ENCODE measurements around the gene UNC80. TPM values are rescaled to one million over a fixed set of nuclear protein-coding genes. Genes with fewer than 3 reads are reported as not detected.

Gene UNC80
- total RNA-seq, 1 experiment from 2014 or later, result 0.17 TPM

DNA sequence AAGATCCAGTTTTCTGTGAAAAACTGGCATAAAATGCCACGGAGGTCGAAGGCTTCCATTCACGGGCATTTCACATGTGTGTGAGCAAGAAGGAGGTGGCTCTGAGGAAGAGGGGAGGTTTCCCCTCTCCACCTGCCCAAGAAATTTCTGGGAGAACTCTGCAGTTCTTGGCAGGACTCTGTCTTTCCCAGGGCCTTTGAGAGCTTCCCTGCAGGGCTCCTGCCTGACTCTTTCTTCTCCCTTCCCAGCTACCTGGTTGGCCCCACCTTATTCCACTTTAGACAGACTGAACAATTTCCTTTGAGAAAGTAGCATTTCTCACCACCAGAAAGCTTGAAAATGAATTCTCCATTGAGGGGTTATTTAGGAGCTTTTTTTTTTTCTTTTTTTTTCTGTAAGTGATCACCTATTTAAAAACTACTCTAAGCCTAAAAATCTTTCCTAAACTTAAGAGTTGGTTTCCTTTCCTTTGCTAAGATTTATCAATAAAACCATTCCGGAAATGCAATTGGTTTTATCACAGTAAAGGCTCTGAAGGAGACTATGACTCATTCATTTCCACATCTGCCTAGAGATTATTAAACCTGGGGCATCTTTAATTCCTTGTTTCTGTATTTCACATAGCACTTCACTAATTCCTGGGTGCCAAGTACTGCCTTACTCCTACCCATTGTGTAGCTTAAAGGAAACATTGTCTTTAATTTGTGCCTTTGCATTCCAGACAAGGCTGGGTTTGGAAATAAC lies 59.3 kb downstream of the UNC80 start:
- Histone ChIP-seq H3K4me3 (ENCODE audit: insufficient read depth, low read depth, low read length) (no peak overlapping the region), H3K36me3 (replicated peaks; ENCODE audit: control insufficient read depth, insufficient read depth, low read length) (no peaks in the 10 kb centered on the region), H3K27me3 (ENCODE audit: control insufficient read depth, insufficient read depth, low read length) (no peaks in the 10 kb centered on the region)
- no peak for DNase-seq

DNA sequence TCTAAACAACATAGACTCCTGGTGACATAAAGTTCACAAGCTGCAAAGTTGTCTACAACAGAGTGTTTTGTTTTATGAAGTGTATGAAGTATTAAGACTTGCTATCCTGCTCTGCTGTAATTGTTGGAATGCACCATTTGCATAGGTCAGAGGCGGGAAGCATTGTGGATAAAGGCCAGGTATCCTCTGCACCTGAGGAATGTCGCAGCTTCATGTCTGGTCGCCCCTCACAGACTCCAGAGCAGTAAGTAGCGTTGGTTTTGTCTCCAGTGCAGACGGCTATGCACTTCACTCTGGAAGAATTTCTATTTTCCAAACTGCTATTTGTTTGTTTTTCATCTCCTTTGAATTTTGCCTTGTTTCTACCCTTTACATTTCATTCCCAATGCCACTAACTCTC lies 63.1 kb downstream of the UNC80 start:
- no peak for DNase-seq
- Histone ChIP-seq H3K4me3 (ENCODE audit: insufficient read depth, low read depth, low read length) (no peak overlapping the region), H3K36me3 (replicated peaks; ENCODE audit: control insufficient read depth, insufficient read depth, low read length) (no peaks in the 10 kb centered on the region), H3K27me3 (ENCODE audit: control insufficient read depth, insufficient read depth, low read length) (no peaks in the 10 kb centered on the region)

DNA sequence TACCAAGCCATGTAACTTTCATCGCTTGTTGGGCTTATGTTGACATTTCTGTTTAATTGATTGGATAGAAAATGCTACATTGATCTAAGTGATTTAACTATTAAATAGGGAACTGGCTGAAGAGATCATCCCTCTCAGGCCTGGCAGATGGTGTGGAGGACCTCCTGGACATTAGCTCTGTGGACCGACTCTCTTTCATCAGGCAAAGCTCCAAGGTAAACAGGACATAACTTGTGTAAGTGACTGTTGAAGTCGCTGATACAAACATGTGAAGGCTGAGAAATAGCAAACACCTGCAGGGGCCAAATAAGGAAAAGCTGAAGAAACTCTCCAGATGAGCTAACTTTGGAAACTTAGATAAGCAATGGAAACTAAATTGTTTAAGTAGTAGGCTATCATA lies 68.8 kb downstream of the UNC80 start:
- DNase-seq, result no peak
- Histone ChIP-seq H3K36me3 (replicated peaks; ENCODE audit: control insufficient read depth, insufficient read depth, low read length) (no peaks in the 10 kb centered on the region), H3K4me3 (ENCODE audit: insufficient read depth, low read depth, low read length) (no peak overlapping the region), H3K27me3 (ENCODE audit: control insufficient read depth, insufficient read depth, low read length) (no peaks in the 10 kb centered on the region)

DNA sequence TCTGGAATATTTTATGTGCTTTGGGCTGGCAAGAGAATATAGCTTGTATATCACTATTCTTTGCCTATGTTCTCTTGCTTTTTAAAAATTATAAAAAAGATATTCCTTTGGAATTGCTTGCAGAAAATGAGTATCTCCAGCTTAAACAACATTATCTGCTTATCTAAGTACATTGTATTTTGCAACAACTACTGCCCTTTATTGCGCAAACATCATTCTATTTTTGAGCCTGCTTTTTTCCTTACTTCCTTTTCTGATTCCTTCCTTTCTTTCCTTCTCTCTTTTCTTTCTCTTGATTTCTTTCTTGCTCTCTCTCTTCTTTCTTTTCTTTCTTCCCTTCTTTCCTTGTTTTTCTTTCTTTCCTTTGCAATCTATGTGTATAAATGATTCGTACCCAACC lies 74.0 kb downstream of the UNC80 start:
- DNase-seq, result no peak
- no peaks in the 10 kb centered on the region for H3K27me3 ChIP-seq (ENCODE audit: control insufficient read depth, insufficient read depth, low read length)
- H3K36me3 ChIP-seq (replicated peaks; ENCODE audit: control insufficient read depth, insufficient read depth, low read length), result no peaks in the 10 kb centered on the region
- H3K4me3 ChIP-seq (ENCODE audit: insufficient read depth, low read depth, low read length), result no peak overlapping the region

DNA sequence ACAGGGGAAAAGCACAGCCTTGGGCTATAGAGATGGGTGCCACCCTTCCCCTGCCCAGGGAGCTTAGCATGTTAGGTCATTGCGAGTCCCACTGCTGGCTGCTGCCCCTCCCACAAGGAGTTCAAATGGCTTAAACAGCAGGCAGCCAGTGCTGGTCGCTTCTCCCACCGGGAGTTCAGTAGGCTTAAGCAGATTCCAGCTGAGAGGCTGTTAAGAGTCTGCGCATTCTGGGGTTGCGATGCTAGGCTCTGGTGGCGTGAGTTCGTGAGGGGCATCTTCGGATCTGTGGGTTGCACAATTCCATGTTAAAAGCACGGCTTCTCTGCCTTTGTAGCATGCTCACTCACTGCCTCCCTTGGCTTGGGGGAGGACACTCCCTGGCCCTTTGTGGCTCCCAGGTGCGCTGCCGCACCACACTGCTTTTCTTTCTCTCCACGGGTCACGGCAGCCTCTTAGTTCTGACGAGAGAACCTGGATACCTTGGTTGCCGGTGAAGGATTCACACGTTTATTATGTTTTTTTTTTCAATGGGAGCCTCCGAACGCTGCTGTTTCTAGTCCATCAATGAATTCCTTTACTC lies 93.2 kb downstream of the UNC80 start:
- peak; percentile 5 for DNase-seq
- Histone ChIP-seq H3K27me3 (ENCODE audit: control insufficient read depth, insufficient read depth, low read length) (peaks cover 5% of the 10 kb centered on the region), H3K4me3 (ENCODE audit: insufficient read depth, low read depth, low read length) (no peak overlapping the region; the same call in 1 of the 2 replicates), H3K36me3 (replicated peaks; ENCODE audit: control insufficient read depth, insufficient read depth, low read length) (no peaks in the 10 kb centered on the region)

DNA sequence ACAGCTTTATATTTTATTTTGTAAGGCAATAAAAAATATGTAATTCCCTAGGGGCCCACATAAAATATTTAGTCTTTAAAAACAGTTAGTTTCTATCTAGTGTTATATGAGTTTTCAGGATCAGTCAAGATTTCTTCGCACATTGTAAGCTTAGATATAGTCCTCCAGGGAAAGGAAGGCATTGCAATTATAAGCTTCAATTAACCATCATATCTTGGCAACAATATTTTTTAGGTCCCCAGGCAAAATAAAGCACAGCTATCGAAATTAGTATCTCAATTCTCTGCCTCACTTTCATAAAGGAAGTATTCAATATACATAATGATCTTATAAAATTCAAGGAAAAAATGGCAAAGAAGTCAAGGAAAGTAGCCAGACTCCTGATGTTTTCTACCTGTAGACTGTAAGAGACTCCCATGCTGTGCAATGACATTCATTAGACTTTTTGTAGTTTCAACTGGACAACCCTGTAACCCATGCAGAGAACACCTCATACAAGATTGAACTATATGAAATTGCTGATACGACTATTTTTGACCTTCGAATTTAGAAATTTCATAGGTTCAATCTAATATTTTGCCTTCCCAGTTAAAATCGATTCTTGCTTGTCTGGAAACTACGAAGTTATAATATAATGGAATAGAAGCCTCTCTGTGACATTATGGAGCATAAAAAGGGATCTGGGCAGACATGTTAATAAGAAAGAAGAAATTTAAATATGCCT lies 96.8 kb downstream of the UNC80 start:
- Histone ChIP-seq H3K36me3 (replicated peaks; ENCODE audit: control insufficient read depth, insufficient read depth, low read length) (no peaks in the 10 kb centered on the region), H3K4me3 (ENCODE audit: insufficient read depth, low read depth, low read length) (no peak overlapping the region), H3K27me3 (ENCODE audit: control insufficient read depth, insufficient read depth, low read length) (peaks cover 5% of the 10 kb centered on the region)
- DNase-seq, result no peak

DNA sequence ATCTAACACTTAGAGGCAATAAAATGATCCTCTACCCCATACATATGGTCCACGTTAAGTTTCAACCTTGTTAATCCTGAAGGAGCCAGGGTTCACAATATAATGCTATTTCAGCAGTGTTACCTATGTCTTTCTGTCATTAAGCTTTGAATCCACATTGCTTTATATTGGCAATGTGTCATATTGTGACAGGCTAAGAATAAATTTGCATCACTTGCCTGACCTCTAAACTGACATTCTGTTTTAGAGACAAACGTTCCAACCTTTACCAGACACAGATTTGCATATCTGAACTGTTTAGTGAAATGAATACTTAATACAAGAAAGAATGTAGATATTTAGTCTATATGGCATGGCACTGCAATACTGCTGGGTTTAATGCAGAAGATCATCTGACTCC lies 98.4 kb downstream of the UNC80 start:
- no peak for DNase-seq
- no peak overlapping the region for H3K4me3 ChIP-seq (ENCODE audit: insufficient read depth, low read depth, low read length)
- H3K36me3 ChIP-seq (replicated peaks; ENCODE audit: control insufficient read depth, insufficient read depth, low read length), result no peaks in the 10 kb centered on the region
- H3K27me3 ChIP-seq (ENCODE audit: control insufficient read depth, insufficient read depth, low read length), result no peaks in the 10 kb centered on the region; the same call in 1 of the 2 replicates

DNA sequence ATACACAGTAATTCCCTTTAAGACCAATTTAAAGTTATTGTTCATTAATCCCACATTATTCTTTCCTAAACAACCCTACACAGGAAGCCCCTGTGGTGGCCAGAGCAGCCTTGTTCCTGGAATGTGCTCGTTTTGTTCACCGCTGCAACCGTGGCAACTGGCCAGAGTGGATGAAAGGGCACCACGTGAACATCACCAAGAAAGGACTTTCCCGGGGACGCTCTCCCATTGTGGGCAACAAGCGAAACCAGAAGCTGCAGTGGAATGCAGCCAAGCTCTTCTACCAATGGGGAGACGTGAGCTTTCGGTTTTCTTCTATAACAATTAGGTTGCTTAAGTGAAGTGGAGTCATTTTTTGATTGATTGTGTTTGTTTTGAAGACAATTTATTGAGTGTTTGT lies 101.0 kb downstream of the UNC80 start:
- Histone ChIP-seq H3K27me3 (ENCODE audit: control insufficient read depth, insufficient read depth, low read length) (no peaks in the 10 kb centered on the region), H3K4me3 (ENCODE audit: insufficient read depth, low read depth, low read length) (no peak overlapping the region), H3K36me3 (replicated peaks; ENCODE audit: control insufficient read depth, insufficient read depth, low read length) (no peaks in the 10 kb centered on the region)
- DNase-seq, result peak; percentile 48

DNA sequence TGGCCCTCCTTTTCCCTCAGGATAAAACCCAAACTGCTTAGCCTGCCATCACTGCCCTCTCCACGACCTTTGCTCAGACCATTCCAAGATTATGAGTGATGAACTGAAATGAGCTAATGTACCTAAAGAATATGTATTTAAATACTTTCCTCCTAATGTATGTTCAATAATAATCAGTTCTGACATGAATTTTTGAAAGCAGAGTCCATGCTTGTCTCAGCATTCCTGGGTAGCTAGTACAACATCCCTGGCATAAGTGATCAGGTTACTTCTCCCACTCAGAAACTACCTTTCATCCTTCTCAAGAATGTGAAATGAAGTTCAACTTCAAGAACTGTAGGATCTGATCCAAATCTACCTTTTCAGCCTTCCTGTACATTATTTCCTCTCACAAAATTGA lies 103.6 kb downstream of the UNC80 start:
- no peaks in the 10 kb centered on the region for H3K27me3 ChIP-seq (ENCODE audit: control insufficient read depth, insufficient read depth, low read length)
- no peak overlapping the region for H3K4me3 ChIP-seq (ENCODE audit: insufficient read depth, low read depth, low read length)
- H3K36me3 ChIP-seq (replicated peaks; ENCODE audit: control insufficient read depth, insufficient read depth, low read length), result no peaks in the 10 kb centered on the region
- DNase-seq, result no peak

DNA sequence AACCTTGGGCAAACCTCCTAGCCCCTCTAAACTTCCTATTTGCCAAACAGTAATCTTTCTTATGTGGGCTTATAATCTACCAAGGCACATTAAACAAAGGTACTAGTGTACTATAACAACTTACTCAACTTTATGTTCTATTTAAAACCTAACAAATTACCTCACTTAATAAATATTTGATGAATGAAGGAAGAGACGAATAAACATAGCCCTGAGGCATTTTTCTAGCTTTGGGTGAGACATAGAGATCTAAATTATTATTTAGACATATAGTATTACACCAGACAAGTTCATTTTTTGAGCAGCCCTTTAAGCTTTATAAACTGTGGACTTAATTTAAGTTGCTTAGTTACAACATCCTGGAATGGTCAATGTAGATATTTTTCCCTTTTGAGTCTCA lies 104.6 kb downstream of the UNC80 start:
- no peak for DNase-seq
- Histone ChIP-seq H3K36me3 (replicated peaks; ENCODE audit: control insufficient read depth, insufficient read depth, low read length) (no peaks in the 10 kb centered on the region), H3K27me3 (ENCODE audit: control insufficient read depth, insufficient read depth, low read length) (no peaks in the 10 kb centered on the region), H3K4me3 (ENCODE audit: insufficient read depth, low read depth, low read length) (no peak overlapping the region)

DNA sequence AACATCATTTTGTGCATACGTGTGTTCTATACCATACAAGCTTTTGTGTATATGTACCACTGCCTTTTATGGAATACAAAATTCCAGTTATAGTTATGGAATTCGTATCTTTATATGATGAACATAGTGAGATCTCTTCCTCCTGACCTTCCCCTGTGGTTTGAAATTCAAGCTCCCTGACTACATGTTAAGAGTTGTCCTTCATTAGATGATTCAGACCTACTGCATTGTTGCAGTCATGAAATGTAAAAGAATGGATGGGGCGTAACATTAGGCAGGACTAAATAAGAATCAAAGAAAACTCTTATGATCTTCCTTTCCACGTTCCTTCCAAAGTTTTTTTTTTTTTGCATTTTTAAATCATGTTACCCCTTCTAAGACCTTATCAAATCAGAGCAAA lies 107.1 kb downstream of the UNC80 start:
- Histone ChIP-seq H3K27me3 (ENCODE audit: control insufficient read depth, insufficient read depth, low read length) (no peaks in the 10 kb centered on the region), H3K4me3 (ENCODE audit: insufficient read depth, low read depth, low read length) (no peak overlapping the region), H3K36me3 (replicated peaks; ENCODE audit: control insufficient read depth, insufficient read depth, low read length) (no peaks in the 10 kb centered on the region)
- no peak for DNase-seq

DNA sequence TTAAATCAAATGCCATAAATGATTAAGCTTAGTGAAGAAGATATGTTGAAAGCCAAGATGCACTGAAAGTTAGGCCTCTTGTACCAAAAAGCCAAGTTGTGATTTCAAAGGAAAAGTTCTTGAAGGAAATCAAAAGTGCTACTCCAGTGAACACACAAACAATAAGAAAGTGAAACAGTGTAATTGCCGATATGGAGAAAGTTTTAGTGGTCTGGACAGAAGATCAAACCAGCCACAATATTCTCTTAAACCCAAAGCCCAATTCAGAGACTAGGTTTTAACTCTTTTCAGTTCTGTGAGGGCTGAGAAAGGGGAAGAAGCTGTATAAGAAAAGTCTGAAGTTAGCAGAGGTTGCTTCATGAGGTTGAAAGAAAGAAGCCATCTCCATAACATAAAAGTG lies 129.0 kb downstream of the UNC80 start:
- no peaks in the 10 kb centered on the region for H3K36me3 ChIP-seq (replicated peaks; ENCODE audit: control insufficient read depth, insufficient read depth, low read length)
- no peak for DNase-seq
- H3K27me3 ChIP-seq (ENCODE audit: control insufficient read depth, insufficient read depth, low read length), result no peaks in the 10 kb centered on the region
- no peak overlapping the region for H3K4me3 ChIP-seq (ENCODE audit: insufficient read depth, low read depth, low read length)

DNA sequence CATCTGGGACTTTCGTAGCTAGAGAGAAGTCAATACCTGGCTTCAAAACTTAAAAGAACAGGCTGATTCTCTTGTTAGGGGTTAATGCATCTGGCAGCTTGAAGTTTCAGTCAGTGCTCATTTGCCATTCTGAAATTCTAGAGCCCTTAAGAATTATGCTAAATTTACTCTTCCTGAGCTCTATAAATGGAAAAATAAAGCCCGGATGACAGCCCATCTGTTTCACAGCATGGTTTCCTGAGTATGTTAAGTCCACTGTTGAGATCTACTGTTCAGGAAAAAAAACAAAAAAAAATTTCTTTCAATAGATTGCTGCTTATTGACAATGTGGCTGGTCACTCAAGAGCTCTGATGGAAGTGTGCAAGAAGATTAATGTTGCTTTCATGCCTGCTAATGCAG lies 129.5 kb downstream of the UNC80 start:
- no peaks in the 10 kb centered on the region for H3K36me3 ChIP-seq (replicated peaks; ENCODE audit: control insufficient read depth, insufficient read depth, low read length)
- DNase-seq, result no peak
- H3K4me3 ChIP-seq (ENCODE audit: insufficient read depth, low read depth, low read length), result no peak overlapping the region
- H3K27me3 ChIP-seq (ENCODE audit: control insufficient read depth, insufficient read depth, low read length), result no peaks in the 10 kb centered on the region

DNA sequence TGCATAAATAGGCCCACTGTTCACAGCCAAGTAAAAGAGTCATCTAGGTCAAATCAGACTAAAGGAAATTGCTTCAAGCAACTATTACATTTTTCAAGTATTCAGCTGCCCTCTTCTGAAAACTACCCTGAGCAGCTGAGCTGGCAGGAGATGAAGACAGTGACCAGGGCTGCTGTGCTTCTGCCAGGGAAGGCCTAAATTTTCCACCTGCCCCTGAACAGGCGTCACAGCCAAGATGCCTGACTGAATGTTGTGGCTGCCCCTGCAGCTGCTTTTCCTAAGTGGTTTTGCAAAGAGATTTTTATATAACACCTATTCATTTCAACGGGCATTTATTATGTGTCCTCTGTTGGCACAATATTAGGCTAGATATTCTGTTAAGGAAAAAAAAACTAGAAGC lies 134.1 kb downstream of the UNC80 start:
- H3K36me3 ChIP-seq (replicated peaks; ENCODE audit: control insufficient read depth, insufficient read depth, low read length), result no peaks in the 10 kb centered on the region
- no peak for DNase-seq
- no peak overlapping the region for H3K4me3 ChIP-seq (ENCODE audit: insufficient read depth, low read depth, low read length)
- H3K27me3 ChIP-seq (ENCODE audit: control insufficient read depth, insufficient read depth, low read length), result no peaks in the 10 kb centered on the region

DNA sequence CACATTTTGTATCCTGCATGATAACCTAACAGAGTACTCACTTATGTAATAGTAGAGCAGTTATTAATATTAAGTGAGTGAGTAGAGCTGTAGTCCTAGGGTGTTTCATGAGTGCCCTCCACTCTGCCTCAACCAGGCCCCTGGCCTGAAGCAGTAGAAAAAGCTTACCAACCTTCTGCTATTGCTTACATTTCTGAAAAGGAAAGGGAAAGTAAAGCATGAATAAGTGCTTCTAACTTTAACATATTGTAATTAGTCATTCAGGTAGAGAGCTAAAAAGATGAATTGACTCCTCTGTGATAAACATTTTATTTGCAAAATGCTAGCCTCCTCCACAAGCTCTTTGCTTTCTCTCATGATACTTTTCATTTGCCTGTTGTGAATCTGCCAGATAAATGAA lies 136.1 kb downstream of the UNC80 start:
- H3K27me3 ChIP-seq (ENCODE audit: control insufficient read depth, insufficient read depth, low read length), result no peaks in the 10 kb centered on the region
- no peak for DNase-seq
- no peaks in the 10 kb centered on the region for H3K36me3 ChIP-seq (replicated peaks; ENCODE audit: control insufficient read depth, insufficient read depth, low read length)
- no peak overlapping the region for H3K4me3 ChIP-seq (ENCODE audit: insufficient read depth, low read depth, low read length)

All from H7 (cell line).